NCI-H446 (cell line): ENCODE results near the gene SLC46A1.
"Not testable (repeated sequence)": the region's sequence is repeated elsewhere in the genome, so short reads cannot be mapped to it uniquely, and the experiment has no call there.

ENCODE experiments used
- DNase-seq, 2 experiments: peaks; one replicate each; lab custom pipeline; 2025; lab: John Stamatoyannopoulos, UW

SLC46A1 gene

DNA sequence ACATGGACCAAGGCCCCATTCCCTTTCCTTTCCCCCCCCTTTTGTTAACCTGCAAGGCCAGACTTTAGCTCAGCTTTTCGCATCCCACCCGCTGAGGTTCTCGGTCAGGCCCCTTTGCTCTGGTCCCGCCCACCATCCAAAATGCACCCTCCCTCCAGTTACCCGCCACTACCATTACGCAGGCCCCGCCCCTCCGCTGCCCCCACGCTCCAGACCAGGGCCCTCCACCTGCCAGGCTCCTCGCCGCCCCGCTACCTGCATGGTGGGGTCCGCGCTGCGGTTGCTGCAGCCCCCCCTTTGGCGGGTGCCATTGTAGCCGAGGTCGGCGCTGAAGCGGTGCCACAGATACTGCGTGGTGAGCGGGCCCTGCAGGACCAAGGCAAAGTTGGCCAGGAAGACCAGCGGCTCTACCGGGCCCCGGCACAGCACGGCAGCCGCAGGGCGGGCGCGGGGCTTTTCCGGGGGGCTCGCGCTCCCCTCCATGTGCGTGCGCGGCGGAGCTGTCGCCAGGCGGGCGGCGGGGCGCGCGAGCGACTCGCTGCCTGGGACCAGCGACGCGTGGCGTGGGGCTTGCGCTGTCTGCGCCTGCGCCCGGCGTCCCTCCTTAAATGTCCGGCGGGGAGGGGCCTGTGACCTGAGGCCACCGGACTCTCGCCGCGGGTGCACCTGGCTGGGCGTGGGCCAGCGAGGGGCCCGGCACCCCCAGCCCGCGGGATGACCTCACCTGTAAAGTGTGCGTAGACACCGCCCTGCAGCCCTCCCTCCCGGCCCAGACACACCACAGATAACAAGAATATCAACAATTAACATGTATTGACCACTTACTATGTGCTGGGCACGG, at the start of gene SLC46A1:
SLC46A1 (minus strand) TSS at position 581 of the 841 bp plus-strand sequence; CDS start at position 483, 98 bp downstream.
- DNase-seq, result peak; percentile 29 to 66

- no peak for DNase-seq
Observed at GRCh38 chr17:28449859-28450258, 43.8 kb upstream of the SLC46A1 start.

DNA sequence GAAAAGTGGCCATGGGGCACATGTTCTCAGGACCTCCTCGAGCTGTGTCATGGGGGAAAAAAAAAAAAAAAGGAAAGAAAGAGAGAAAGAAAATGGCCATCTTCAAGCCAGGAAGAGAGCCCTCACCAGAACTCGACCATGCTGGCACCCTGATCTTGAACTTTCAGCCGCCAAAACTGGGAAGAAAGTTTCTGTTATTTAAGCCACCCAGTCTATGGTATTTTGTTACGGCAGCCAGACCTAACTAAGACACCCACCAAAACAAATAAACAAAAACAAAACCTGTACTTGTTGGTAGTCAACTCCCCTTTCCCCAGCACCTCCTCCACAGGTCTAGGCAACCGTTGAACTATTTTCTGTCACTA, 41.4 kb upstream of the SLC46A1 start:
- no peak for DNase-seq

GRCh38 chr17:28446716-28447395, 40.8 kb upstream of the SLC46A1 start:
- no peak for DNase-seq

DNA sequence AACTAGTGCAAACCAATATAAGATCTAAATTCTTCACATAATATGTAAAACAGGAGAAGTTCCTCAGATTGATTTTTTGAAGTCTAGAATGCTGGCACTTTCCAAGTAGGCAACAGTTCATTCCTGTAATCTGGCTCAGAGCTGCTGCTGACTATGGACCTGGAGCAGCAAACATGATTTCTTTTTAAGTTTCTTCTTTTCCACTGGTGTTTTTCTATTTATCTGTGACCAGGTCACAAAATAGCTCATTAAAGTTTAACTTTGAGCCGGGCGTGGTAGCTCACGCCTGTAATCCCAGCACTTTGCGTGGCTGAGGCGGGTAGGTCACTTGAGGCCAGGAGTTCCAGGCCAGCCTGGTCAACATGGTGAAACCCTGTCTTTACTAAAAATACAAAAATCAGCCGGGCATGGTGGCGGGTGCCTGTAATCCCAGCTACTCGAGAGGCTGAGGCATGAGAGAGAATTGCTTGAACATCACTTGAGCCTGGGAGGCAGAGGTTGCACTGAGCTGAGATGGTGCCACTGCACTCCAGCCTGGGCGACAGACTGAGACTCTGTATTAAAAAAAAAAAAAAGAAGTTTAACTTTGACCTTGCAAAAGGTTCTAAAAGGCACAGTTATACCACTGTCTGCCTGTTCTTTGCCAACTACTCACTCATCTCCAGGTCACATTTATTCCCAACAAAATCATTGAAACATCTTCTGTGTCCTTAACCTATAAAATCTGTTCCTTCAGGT, 38.1 kb upstream of the SLC46A1 start:
- DNase-seq, result no peak

GRCh38 chr17:28434326-28434725, 28.3 kb upstream of the SLC46A1 start:
- not testable (repeated sequence) for DNase-seq

DNA sequence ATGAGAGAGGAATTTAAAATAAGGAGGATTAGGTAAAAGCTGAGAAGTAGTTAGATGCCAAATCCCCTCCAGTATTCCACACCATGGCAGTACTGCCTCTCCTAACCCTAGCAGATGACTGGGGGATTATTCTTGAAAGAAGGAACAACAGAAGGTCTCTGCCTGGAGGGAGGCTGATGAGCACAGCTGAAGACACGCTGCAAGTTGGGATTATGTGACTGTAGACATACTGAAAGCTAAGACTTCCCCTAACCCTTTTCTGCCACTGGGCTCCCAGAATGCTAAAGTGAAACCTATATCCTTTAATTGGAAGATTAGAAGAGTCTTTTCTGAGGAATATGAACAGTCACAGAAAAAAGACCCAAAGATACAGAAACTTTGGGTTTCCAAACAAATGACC, 27.7 kb upstream of the SLC46A1 start:
- DNase-seq, result no peak

DNA sequence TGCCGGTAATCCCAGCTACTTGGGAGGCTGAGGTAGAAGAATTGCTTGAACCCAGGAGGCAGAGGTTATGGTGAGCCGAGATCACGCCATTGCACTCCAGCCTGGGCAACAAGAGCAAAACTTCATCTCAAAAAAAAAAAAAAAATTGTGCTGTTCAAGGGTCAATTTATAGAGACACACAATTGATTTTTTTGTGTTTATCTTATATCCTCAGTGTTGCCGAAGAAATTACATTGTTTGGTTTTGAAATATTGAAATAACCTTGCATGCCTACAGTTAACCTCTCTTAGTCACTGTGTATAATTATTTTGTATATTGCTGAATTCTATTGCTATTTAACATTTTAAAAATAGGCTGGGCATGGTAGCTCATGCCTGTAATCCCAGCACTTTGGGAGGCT, 22.0 kb upstream of the SLC46A1 start:
- DNase-seq, result not testable (repeated sequence)

- DNase-seq, result peak; percentile 15 to 71
Observed at GRCh38 chr17:28427371-28427770, 21.4 kb upstream of the SLC46A1 start.

- peak in 1 of 2 experiments; percentile 23 for DNase-seq
Observed at GRCh38 chr17:28426081-28426519, 20.1 kb upstream of the SLC46A1 start.

GRCh38 chr17:28425206-28425605, 19.2 kb upstream of the SLC46A1 start:
- no peak for DNase-seq

- no peak for DNase-seq
Observed at GRCh38 chr17:28421787-28422305, 15.8 kb upstream of the SLC46A1 start.

- DNase-seq, result peak; percentile 15 to 59
Observed at GRCh38 chr17:28416703-28417311, 10.8 kb upstream of the SLC46A1 start.

DNA sequence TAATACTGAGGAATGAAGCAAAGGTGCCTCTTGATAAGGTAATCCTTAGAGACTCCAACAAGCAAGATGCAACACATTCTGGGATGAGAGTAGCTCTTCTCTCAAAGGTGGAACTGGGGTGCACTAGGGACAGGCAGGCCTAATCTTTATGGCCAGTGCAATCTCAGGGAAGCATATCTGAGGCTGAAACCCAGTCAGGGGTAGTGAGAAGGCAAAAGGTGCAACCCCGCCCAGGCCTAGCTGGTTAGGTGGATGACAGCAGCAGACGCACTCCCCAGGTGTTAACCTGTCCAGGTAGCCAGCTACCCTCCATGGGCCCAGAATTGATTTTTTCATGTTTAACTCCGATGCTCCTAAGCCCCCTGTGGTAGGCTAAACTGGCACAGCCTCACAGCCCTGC, 9.9 kb upstream of the SLC46A1 start:
- no peak for DNase-seq

DNA sequence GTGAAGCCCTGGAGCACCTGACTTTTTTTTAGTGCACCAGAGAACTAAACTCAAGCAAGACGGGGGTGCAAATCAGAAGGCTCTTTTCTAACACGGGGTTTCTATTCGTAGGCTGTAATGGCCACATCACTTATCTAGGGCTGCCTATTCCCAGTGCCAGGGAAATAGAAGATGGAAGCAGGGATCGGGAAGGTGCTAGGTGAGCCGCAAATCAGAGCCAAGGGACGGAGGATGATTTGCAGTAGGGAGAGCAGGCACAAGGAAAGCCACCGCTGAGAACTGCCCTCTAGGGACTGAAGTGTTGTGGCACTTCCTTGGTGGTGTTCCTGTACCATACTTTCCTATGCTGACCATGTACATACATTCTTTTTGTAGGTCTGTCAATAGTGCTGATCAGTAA, 7.8 kb upstream of the SLC46A1 start:
- DNase-seq, result no peak

- DNase-seq, result no peak
Observed at GRCh38 chr17:28412099-28412498, 6.1 kb upstream of the SLC46A1 start.

- no peak for DNase-seq
Observed at GRCh38 chr17:28407974-28408306, 1.9 kb upstream of the SLC46A1 start.

GRCh38 chr17:28407130-28407973, 1.3 kb upstream of the SLC46A1 start:
- DNase-seq, result peak; percentile 59 to 72

DNA sequence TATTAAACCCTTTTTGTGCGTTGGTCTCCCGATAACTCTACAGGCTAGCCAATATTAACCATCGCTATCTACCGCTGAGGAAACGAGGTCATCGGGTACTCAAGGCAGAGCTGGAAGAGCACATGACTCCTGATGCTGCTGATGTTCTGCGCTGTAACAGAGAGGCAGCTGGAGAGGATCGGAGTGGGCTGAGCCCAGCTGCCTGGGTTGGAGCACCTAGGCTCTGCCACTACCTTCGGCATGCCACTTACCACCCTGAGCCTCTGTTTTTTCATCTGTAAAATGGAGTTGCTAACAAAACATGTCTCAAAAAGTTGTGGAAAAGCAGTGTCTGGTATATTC, 432 bp upstream of the SLC46A1 start:
- no peak for DNase-seq

DNA sequence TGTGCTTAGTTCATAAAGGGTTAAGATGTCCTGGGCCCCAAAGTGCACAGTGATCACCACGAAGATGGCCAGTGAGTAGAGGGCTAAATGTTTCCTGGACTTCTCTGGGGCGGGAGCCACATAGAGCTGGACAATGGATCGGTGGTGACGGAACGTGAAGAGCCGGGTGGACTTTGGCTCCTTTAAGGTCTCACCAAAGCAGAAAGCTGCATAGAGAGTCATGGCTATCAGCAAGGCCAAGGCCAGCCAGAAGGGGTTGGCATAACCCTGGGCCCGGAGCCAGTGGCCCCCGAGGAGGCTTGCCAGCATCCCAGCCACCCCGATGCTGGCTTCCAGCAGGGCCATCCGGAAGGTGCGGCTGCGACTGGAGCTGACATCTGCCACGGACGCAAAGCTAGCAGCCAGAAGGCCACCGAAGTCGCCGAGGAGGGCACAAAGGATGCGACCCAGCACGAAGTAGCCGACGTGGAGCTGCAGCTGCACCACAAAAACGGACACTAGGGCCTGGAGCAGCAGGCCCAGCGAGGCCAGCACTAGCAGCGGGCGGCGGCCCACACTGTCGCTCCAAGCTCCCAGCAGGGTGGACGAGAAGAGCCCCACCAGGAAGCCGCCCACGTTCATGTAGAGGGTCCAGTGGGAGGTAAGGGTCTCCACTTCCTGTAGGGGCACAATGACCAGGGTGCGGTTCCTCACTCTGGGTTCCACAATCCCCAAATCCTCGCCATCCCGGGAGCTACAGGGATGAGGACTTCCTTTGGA, 1.0 kb downstream of the SLC46A1 start:
- DNase-seq, result peak in 1 of 2 experiments; percentile 45

- DNase-seq, result no peak
Observed at GRCh38 chr17:28404461-28404811, 1.6 kb downstream of the SLC46A1 start.
